Astrocyte (in vitro differentiated cells and primary cell): ENCODE measurements around the gene SPIRE1. TPM values are rescaled to one million over a fixed set of nuclear protein-coding genes. Genes with fewer than 3 reads are reported as not detected.
"Not testable (repeated sequence)": the region's sequence is repeated elsewhere in the genome, so short reads cannot be mapped to it uniquely, and the experiment has no call there.

ENCODE experiments used
- DNase-seq: peaks from one replicate; pipeline ENCODE4 v3.0.0-alpha.2; 2010; ENCODE audit warnings: low read depth
- FAIRE-seq: peaks from 2 replicates; lab custom pipeline; 2011; peaks lifted over from hg19 to GRCh38; lab: Jason Lieb, UNC
- H2AFZ ChIP-seq: 2 replicates; pipeline ENCODE4 v1.6.0; 2012; ENCODE audit warnings: low read depth, low read length, inconsistent platforms
- H3K27ac ChIP-seq: 2 replicates; pipeline ENCODE4 v1.5.1; 2011; ENCODE audit warnings: low read depth, low read length, inconsistent platforms
- H3K27me3 ChIP-seq: 2 replicates; pipeline ENCODE4 v1.6.0; 2011; ENCODE audit warnings: low read length, inconsistent platforms; ENCODE audit not compliant: insufficient read depth
- H3K36me3 ChIP-seq: 2 replicates; pipeline ENCODE4 v1.5.1; 2011; ENCODE audit warnings: low read length, inconsistent platforms; ENCODE audit not compliant: insufficient read depth
- H3K4me1 ChIP-seq: 2 replicates; pipeline ENCODE4 v1.5.1; 2011; ENCODE audit warnings: low read length, inconsistent platforms; ENCODE audit not compliant: insufficient read depth
- H3K4me2 ChIP-seq: 2 replicates; pipeline ENCODE4 v1.6.0; 2012; ENCODE audit warnings: low read length, inconsistent platforms
- H3K4me3 ChIP-seq: 2 replicates; pipeline ENCODE4 v1.5.1; 2011; ENCODE audit warnings: low read depth, mild to moderate bottlenecking, low read length, inconsistent platforms; ENCODE audit not compliant: insufficient read depth
- H3K79me2 ChIP-seq: 2 replicates; pipeline ENCODE4 v1.6.0; 2012; ENCODE audit warnings: mild to moderate bottlenecking, low read length, inconsistent platforms; ENCODE audit not compliant: insufficient read depth
- H3K9ac ChIP-seq: 2 replicates; pipeline ENCODE4 v1.6.0; 2012; ENCODE audit warnings: mild to moderate bottlenecking, low read length, inconsistent platforms
- H3K9me3 ChIP-seq: 2 replicates; pipeline ENCODE4 v1.5.1; 2012; ENCODE audit warnings: low read depth, mild to moderate bottlenecking, low read length, inconsistent platforms; ENCODE audit not compliant: insufficient read depth
- H4K20me1 ChIP-seq: 2 replicates; pipeline ENCODE4 v1.6.0; 2012; ENCODE audit warnings: low read length, inconsistent platforms; ENCODE audit not compliant: insufficient read depth
- H3K27ac Mint-ChIP-seq: one replicate; pipeline ENCODE4 v1.8.0; 2021; ENCODE audit warnings: mild to moderate bottlenecking, mixed read lengths; ENCODE audit not compliant: unreplicated experiment
- H3K27me3 Mint-ChIP-seq: one replicate; pipeline ENCODE4 v1.8.0; 2021; ENCODE audit warnings: low read depth, mixed read lengths; ENCODE audit not compliant: unreplicated experiment
- H3K36me3 Mint-ChIP-seq: one replicate; pipeline ENCODE4 v1.8.0; 2021; ENCODE audit warnings: low read depth, mixed read lengths; ENCODE audit not compliant: unreplicated experiment
- H3K4me1 Mint-ChIP-seq: one replicate; pipeline ENCODE4 v1.8.0; 2021; ENCODE audit warnings: low read depth, mixed read lengths; ENCODE audit not compliant: unreplicated experiment
- H3K4me3 Mint-ChIP-seq: one replicate; pipeline ENCODE4 v1.8.0; 2021; ENCODE audit warnings: mild to moderate bottlenecking, moderate library complexity, mixed read lengths; ENCODE audit not compliant: unreplicated experiment
- H3K9me3 Mint-ChIP-seq: one replicate; pipeline ENCODE4 v1.8.0; 2021; ENCODE audit warnings: mild to moderate bottlenecking, mixed read lengths; ENCODE audit not compliant: unreplicated experiment
- CTCF ChIP-seq: IDR thresholded peaks from 2 replicates; pipeline ENCODE4 v1.5.1; 2011; ENCODE audit warnings: low read depth, mild to moderate bottlenecking, inconsistent platforms, low read length, moderate library complexity; ENCODE audit not compliant: insufficient read depth
- EZH2 ChIP-seq: IDR thresholded peaks from 2 replicates; pipeline ENCODE4 v1.6.1; 2012; ENCODE audit warnings: mild to moderate bottlenecking, low read length, inconsistent platforms; ENCODE audit not compliant: insufficient read depth
- total RNA-seq: library from RNA; stranded (reverse); gene quantifications from 2 replicates; pipeline ENCODE4 v1.2.1, GENCODE V29; 2021

SPIRE1 gene
- total RNA-seq, 1 donor from 2014 or later = 42.0 TPM

DNA sequence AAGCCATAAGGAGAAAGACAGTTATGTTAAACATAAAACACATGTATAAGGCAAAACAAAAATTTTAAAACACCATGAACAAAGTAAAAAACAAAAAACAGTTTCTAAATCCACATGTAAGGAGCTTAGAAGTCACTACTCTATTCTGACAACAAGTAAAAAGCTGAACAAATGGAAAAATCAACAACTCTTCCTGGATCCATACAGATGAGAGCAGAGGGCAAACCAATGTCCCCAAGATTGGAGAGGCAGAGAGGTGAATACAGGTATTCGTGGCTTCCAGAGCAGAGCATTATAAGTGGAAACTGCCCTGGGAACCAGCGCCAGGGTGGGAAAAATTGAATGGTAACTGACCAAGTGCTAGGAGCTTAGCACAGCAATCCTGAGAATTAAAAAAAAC is 93.5 kb downstream of the SPIRE1 start:
- peaks cover 68% of the 10 kb centered on the region for H3K79me2 ChIP-seq
- no peaks in the 10 kb centered on the region for H3K36me3 ChIP-seq
- no peaks in the 10 kb centered on the region for H3K4me1 ChIP-seq
- peaks cover 8% of the 10 kb centered on the region for H3K36me3 Mint-ChIP-seq
- FAIRE-seq (no peak), DNase-seq (no peak)
- no peak for TF ChIP-seq EZH2
- TF ChIP-seq CTCF = no peak
- no peak overlapping the region for H3K27ac ChIP-seq
- H2AFZ ChIP-seq = no peak overlapping the region
- H3K27me3 ChIP-seq = no peaks in the 10 kb centered on the region
- peaks cover 1% of the 10 kb centered on the region for H3K4me1 Mint-ChIP-seq
- no peak overlapping the region for H3K4me3 Mint-ChIP-seq
- H3K27me3 Mint-ChIP-seq = no peaks in the 10 kb centered on the region
- H3K4me2 ChIP-seq = no peak overlapping the region
- no peak overlapping the region for H3K27ac Mint-ChIP-seq
- no peaks in the 10 kb centered on the region for H3K9me3 ChIP-seq
- H3K4me3 ChIP-seq = no peak overlapping the region
- H4K20me1 ChIP-seq = peaks cover 43% of the 10 kb centered on the region
- no peak overlapping the region for H3K9ac ChIP-seq
- H3K9me3 Mint-ChIP-seq = peaks cover 2% of the 10 kb centered on the region

DNA sequence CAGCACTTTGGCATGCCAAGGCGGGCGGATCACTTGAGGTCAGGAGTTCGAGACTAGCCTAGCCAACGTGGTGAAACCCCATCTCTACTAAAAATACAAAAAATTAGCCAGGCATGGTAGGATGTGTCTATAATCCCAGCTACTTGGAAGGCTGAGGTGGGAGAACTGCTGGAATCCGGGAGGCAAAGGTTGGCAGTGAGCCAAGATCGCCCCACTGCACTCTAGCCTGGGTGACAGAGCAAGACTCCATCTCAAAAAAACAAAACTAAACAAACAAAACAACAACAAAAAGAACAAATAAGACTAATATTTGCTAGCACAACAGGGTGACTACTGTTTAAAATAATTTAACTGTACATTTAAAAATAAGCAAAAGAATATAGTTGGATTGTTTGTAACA is 97.3 kb downstream of the SPIRE1 start:
- not testable (repeated sequence) for H3K4me3 ChIP-seq, FAIRE-seq, DNase-seq, H3K27ac ChIP-seq, H3K4me1 Mint-ChIP-seq, H3K36me3 ChIP-seq, H3K4me2 ChIP-seq, H3K9ac ChIP-seq, H3K27me3 ChIP-seq, H3K27me3 Mint-ChIP-seq, H3K4me3 Mint-ChIP-seq, H2AFZ ChIP-seq, H3K9me3 ChIP-seq, H3K4me1 ChIP-seq, H3K27ac Mint-ChIP-seq
- Histone ChIP-seq H3K79me2 (peaks cover 53% of the 10 kb centered on the region), H4K20me1 (peaks cover 22% of the 10 kb centered on the region)
- peaks cover 15% of the 10 kb centered on the region for H3K9me3 Mint-ChIP-seq
- H3K36me3 Mint-ChIP-seq = peaks cover 26% of the 10 kb centered on the region

- Mint-ChIP-seq H3K4me3 (no peak overlapping the region), H3K27me3 (no peaks in the 10 kb centered on the region), H3K27ac (no peak overlapping the region), H3K36me3 (peaks cover 28% of the 10 kb centered on the region), H3K9me3 (peaks cover 19% of the 10 kb centered on the region), H3K4me1 (no peaks in the 10 kb centered on the region)
- H3K27ac ChIP-seq = no peak overlapping the region
- H3K4me2 ChIP-seq = no peak overlapping the region
- peaks cover 51% of the 10 kb centered on the region for H3K79me2 ChIP-seq
- H3K4me1 ChIP-seq = no peaks in the 10 kb centered on the region
- H3K9me3 ChIP-seq = peaks cover 3% of the 10 kb centered on the region
- DNase-seq (no peak), FAIRE-seq (no peak)
- no peak overlapping the region for H3K9ac ChIP-seq
- H3K4me3 ChIP-seq = no peak overlapping the region
- TF ChIP-seq CTCF (no peak), EZH2 (no peak)
- H2AFZ ChIP-seq = no peak overlapping the region
- H4K20me1 ChIP-seq = peaks cover 17% of the 10 kb centered on the region
- no peaks in the 10 kb centered on the region for H3K27me3 ChIP-seq
- peaks cover 2% of the 10 kb centered on the region for H3K36me3 ChIP-seq
These were observed 98.6 kb downstream of the SPIRE1 start for GRCh38 chr18:12559319-12559718.
